Measurements from ENCODE around the gene AHI1. TPM values are rescaled to one million over a fixed set of nuclear protein-coding genes. Genes with fewer than 3 reads are reported as not detected.
"Not testable (repeated sequence)": the region's sequence is repeated elsewhere in the genome, so short reads cannot be mapped to it uniquely, and the experiment has no call there.

The AHI1 gene
- total RNA-seq, 1 experiment from 2014 or later, result 6.4 TPM

- no peak for DNase-seq (ENCODE audit: low spot score)
These were observed 102.4 kb downstream of the AHI1 start for GRCh38 chr6:135395136-135395535.

- DNase-seq (ENCODE audit: low spot score), result no peak
These were observed 104.3 kb downstream of the AHI1 start for GRCh38 chr6:135393289-135393688.

GRCh38 chr6:135390458-135390857 lies 107.1 kb downstream of the AHI1 start:
- no peak for DNase-seq (ENCODE audit: low spot score)

GRCh38 chr6:135385299-135385698 lies 112.2 kb downstream of the AHI1 start:
- DNase-seq (ENCODE audit: low spot score), result no peak

- no peak for DNase-seq (ENCODE audit: low spot score)
These were observed 113.8 kb downstream of the AHI1 start for GRCh38 chr6:135383766-135384165.

- DNase-seq (ENCODE audit: low spot score), result no peak
These were observed 114.2 kb downstream of the AHI1 start for GRCh38 chr6:135383301-135383700.

GRCh38 chr6:135382182-135382628 lies 115.3 kb downstream of the AHI1 start:
- DNase-seq (ENCODE audit: low spot score), result no peak

- DNase-seq (ENCODE audit: low spot score), result no peak
These were observed 116.7 kb downstream of the AHI1 start for GRCh38 chr6:135380793-135381192.

- DNase-seq (ENCODE audit: low spot score), result no peak
These were observed 117.9 kb downstream of the AHI1 start for GRCh38 chr6:135379647-135380046.

- DNase-seq (ENCODE audit: low spot score), result no peak
These were observed 124.8 kb downstream of the AHI1 start for GRCh38 chr6:135372758-135373157.

GRCh38 chr6:135363622-135364021 lies 133.9 kb downstream of the AHI1 start:
- DNase-seq (ENCODE audit: low spot score), result not testable (repeated sequence)

GRCh38 chr6:135362124-135362523 lies 135.4 kb downstream of the AHI1 start:
- DNase-seq (ENCODE audit: low spot score), result no peak

- no peak for DNase-seq (ENCODE audit: low spot score)
These were observed 137.3 kb downstream of the AHI1 start for GRCh38 chr6:135360222-135360621.

GRCh38 chr6:135358985-135359384 lies 138.6 kb downstream of the AHI1 start:
- no peak for DNase-seq (ENCODE audit: low spot score)

- DNase-seq (ENCODE audit: low spot score), result peak; percentile 7
These were observed 139.2 kb downstream of the AHI1 start for GRCh38 chr6:135358251-135358821.

GRCh38 chr6:135354407-135354806 lies 143.1 kb downstream of the AHI1 start:
- no peak for DNase-seq (ENCODE audit: low spot score)

GRCh38 chr6:135353113-135353512 lies 144.4 kb downstream of the AHI1 start:
- DNase-seq (ENCODE audit: low spot score), result no peak

GRCh38 chr6:135351635-135352034 lies 145.9 kb downstream of the AHI1 start:
- no peak for DNase-seq (ENCODE audit: low spot score)

GRCh38 chr6:135347887-135348286 lies 149.7 kb downstream of the AHI1 start:
- DNase-seq (ENCODE audit: low spot score), result no peak

- DNase-seq (ENCODE audit: low spot score), result no peak
These were observed 150.8 kb downstream of the AHI1 start for GRCh38 chr6:135346747-135347146.

GRCh38 chr6:135344526-135344925 lies 153.0 kb downstream of the AHI1 start:
- DNase-seq (ENCODE audit: low spot score), result no peak

- DNase-seq (ENCODE audit: low spot score), result not testable (repeated sequence)
These were observed 157.6 kb downstream of the AHI1 start for GRCh38 chr6:135339920-135340319.

- DNase-seq (ENCODE audit: low spot score), result peak; percentile 3
These were observed 163.4 kb downstream of the AHI1 start for GRCh38 chr6:135334169-135334568.

- DNase-seq (ENCODE audit: low spot score), result no peak
These were observed 166.5 kb downstream of the AHI1 start for GRCh38 chr6:135331002-135331401.
